ENCODE results near the gene MMP23B.

DNA sequence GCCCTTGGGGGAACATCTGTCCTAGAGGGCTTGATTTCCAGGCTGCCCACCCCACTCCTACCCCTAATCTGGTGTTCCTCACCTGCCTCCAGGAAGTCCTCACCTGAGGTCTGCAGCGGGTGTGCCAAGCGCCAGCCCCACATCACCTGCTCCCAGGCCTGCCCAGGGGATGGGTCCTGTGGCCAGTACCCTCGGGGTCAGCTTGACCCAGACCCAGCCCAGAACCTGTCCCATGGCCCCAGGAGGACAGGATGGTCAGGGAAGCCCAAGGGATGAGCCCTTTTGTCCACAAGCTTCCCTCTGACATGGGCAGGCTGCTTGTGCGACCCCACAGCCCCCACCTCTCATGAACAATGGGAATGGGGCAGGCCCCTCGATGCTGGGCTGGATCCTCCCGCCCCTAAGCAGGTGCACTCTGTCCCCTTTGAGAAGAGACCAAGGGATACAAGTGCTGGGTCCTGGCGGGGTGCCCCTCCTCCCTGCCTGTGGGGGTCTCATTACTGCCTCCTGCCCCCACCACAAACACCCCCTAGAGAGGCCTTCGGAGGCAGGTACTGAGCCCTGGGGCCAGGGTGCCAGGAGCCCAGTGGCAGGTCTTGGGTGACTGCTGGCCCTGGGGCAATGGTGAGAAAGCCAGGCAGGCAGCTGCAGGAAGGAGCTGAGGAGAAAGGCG lies 13.4 kb upstream of the MMP23B start:
- TF ChIP-seq POLR2A (IDR thresholded peaks at IDR 0.05): no peak
- TF ChIP-seq, protein P1, sequence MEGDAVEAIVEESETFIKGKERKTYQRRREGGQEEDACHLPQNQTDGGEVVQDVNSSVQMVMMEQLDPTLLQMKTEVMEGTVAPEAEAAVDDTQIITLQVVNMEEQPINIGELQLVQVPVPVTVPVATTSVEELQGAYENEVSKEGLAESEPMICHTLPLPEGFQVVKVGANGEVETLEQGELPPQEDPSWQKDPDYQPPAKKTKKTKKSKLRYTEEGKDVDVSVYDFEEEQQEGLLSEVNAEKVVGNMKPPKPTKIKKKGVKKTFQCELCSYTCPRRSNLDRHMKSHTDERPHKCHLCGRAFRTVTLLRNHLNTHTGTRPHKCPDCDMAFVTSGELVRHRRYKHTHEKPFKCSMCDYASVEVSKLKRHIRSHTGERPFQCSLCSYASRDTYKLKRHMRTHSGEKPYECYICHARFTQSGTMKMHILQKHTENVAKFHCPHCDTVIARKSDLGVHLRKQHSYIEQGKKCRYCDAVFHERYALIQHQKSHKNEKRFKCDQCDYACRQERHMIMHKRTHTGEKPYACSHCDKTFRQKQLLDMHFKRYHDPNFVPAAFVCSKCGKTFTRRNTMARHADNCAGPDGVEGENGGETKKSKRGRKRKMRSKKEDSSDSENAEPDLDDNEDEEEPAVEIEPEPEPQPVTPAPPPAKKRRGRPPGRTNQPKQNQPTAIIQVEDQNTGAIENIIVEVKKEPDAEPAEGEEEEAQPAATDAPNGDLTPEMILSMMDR (IDR thresholded peaks at IDR 0.05): no peak

All from lower leg skin (tissue), 3 donors.